ENCODE data around the gene THBS4. TPM values are rescaled to one million over a fixed set of nuclear protein-coding genes. Genes with fewer than 3 reads are reported as not detected.

The THBS4 gene
- total RNA-seq, 4 donors from 2014 or later: 8.3 to 78.7 (median 12.5) TPM

- no peak for ATAC-seq (ENCODE audit: low FRiP score)
- DNase-seq (ENCODE audit: low spot score): no peak
- no peak for TF ChIP-seq CTCF (IDR thresholded peaks at IDR 0.05)
Observed at GRCh38 chr5:80033513-80033912, 1.6 kb upstream of the THBS4 start.

GRCh38 chr5:80034559-80034958 lies 589 bp upstream of the THBS4 start:
- DNase-seq (ENCODE audit: low spot score) (no peak), ATAC-seq (ENCODE audit: low FRiP score) (no peak)
- no peak for TF ChIP-seq CTCF (IDR thresholded peaks at IDR 0.05)

GRCh38 chr5:80035839-80036238 lies 691 bp downstream of the THBS4 start:
- TF ChIP-seq CTCF (IDR thresholded peaks at IDR 0.05): no peak
- DNase-seq (ENCODE audit: low spot score) (no peak), ATAC-seq (ENCODE audit: low FRiP score) (no peak)

- DNase-seq (ENCODE audit: low spot score): no peak
- ATAC-seq (ENCODE audit: low FRiP score): no peak
- TF ChIP-seq CTCF (IDR thresholded peaks at IDR 0.05): no peak
Observed at GRCh38 chr5:80036615-80037014, 1.5 kb downstream of the THBS4 start.

- no peak for ATAC-seq (ENCODE audit: low FRiP score)
- DNase-seq (ENCODE audit: low spot score): no peak
- TF ChIP-seq CTCF (IDR thresholded peaks at IDR 0.05): no peak
Observed at GRCh38 chr5:80037366-80037765, 2.2 kb downstream of the THBS4 start.

GRCh38 chr5:80039650-80040049 lies 4.5 kb downstream of the THBS4 start:
- DNase-seq (ENCODE audit: low spot score): no peak
- no peak for TF ChIP-seq CTCF (IDR thresholded peaks at IDR 0.05)
- no peak for ATAC-seq (ENCODE audit: low FRiP score)

- ATAC-seq (ENCODE audit: low FRiP score) (no peak), DNase-seq (ENCODE audit: low spot score) (no peak)
- no peak for TF ChIP-seq CTCF (IDR thresholded peaks at IDR 0.05)
Observed at GRCh38 chr5:80041527-80041926, 6.4 kb downstream of the THBS4 start.

All from omental fat pad (tissue), 4 donors.